GM18526 (cell line): Measurements from ENCODE around the gene DNAJC19.

ENCODE experiments used
- POLR2A ChIP-seq: IDR thresholded peaks from 3 replicates; pipeline ENCODE4 v1.6.1; 2011; ENCODE audit not compliant: insufficient read length; ENCODE audit errors: extremely low read depth

Gene DNAJC19

DNA sequence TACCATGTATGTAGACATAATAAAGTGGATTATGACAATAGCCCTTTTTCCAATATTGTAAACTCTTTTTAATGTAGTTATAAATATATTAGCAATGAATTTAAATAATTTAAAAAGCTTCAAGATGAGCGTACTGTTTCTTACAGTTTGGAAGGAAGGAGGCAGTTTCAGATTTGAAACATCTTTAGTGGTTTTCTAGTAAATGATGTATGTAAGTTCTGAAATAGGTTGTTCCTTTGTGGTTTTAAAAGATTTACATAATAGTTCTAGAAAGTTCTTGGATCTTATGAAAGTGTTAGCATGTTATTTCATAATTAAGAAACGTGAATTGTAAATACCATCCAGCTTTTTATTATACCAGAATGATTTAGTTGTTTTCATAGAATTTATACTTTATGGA is 16.0 kb downstream of the DNAJC19 start:
- no peak for TF ChIP-seq POLR2A

DNA sequence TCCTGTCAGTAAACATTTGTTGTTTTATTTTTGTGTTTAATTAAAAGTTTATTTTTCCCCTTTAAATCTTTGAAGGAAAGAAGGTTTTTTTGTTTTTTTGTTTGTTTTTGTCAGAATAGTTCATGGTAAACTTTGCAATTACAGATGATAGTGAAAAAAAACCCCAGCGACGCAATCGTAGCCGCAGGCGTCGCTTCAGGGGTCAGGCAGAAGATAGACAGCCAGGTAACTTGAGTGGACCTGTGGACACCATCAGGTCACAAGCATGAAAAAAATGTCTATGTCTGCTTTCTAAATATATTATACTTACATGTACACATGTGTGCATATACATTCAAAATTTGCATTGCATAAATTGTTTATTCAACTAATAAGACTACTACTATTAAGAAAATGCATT is 18.6 kb downstream of the DNAJC19 start:
- TF ChIP-seq POLR2A, result no peak

- TF ChIP-seq POLR2A, result no peak
These were observed 27.0 kb downstream of the DNAJC19 start for GRCh38 chr3:180962530-180962929.

GRCh38 chr3:180961552-180961951 is 28.0 kb downstream of the DNAJC19 start:
- no peak for TF ChIP-seq POLR2A

DNA sequence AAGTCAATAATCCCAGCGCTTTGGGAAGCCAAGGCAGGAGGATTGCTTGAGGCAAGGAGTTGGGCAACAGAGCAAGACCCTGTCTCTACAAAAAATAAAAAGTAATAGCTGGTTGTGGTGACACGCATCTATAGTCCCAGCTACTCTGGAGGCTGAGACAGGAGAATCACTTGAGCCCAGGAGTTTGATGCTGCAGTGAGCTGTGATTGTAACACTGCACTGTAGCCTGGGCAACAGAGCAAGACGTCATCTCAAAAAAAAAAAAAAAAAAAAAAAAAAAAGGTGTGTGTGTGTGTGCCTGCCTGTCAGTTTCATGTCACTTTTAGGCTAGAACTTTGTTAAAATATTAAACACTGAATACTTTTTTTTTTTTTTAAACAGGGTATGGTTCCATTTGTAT is 28.4 kb downstream of the DNAJC19 start:
- no peak for TF ChIP-seq POLR2A

DNA sequence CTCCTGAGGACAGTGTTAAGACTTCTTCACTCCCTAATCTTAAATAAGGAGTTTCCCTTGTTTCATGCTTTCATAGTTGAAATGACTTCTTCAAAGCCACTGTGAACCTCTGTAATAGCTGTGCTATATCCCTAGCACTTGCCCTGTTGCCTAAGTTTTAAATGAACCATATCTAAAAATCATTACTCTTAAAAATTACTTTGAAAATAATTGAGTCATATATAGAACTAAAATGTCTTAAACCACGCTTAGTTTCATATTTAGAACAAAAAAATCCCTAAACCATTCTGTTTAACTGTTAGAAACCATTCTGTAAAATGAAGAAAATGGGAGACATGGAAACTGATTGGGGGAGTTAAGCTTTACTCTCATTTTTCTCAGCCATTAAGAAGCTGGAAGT is 29.8 kb downstream of the DNAJC19 start:
- TF ChIP-seq POLR2A, result no peak

DNA sequence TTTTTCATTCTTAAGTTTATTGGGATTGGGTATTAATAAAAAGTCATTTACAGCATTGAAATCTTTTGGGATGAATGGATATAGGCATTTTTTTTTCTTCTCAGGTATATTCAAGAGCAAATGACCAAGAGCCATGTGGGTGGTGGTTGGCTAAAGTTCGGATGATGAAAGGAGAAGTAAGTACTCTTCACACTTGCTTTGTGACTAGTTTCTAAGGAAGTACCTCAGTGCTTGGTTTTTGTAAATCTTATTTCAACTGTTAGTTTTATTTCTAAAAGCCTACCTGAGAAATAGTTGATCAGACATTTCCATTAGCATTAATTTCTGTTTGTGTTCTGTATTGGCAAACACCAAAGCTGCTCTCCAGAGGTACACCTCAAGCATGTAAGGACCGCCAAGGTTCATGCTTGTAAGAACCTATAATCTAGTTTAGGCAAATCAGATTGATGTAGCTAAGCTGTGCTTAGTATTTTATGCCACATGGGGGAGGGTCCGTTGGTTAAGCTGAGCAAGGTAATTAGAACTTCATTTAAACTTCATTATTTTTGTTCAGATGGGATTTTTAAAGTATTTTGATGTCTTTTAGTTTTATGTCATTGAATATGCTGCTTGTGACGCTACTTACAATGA is 41.7 kb downstream of the DNAJC19 start:
- no peak for TF ChIP-seq POLR2A

GRCh38 chr3:180940826-180941225 is 48.7 kb downstream of the DNAJC19 start:
- TF ChIP-seq POLR2A, result no peak

DNA sequence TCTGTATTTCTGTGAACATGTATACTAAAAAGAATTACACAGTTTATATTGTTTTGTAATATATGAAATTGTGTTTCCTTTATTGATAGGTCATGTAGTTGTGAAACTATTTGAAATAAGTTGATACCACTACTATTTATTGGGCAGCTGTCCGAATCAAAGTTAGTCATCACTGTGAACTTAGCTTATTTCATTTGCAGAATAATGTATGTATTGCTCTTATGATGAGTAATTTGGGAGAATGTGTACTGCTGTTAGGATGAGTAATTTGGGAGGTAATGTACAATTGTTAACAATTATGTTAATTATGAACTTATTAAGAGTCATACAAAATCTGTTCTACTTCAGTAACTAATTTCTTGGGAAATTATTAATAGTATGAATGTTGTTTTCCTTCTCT is 54.9 kb downstream of the DNAJC19 start:
- no peak for TF ChIP-seq POLR2A
